Measurements from ENCODE around the gene GPR22.

GPR22 gene

DNA sequence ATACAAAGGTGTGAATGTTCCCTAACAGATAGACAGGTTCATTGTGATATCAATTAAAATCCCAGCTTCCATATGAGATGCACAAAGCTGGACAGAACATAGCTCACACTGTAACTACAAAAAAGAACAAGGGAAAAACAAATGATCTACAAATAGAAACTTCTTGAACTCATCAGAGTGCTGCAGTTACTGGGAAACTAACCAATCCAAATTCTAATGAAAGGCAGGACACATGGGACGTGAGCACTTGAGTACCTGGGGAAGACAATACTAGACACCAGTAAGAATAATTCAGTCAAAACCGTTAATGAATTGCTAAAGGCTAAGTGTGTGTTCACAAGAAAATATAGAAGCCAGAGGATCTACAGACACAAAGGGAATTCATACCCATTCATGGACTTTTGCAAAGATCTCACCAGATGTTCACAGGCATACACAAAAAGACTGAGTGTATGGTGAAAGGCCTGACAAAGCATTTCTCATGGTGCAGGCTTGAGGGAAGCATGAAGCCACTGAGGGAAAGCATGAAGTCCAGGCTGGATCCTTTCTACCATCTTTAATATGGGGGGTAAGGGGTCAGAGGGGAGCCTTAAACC lies 7.8 kb upstream of the GPR22 start:
- no peak overlapping the region for H3K4me3 ChIP-seq (ENCODE audit: low read depth, low read length)
- no peak for DNase-seq (ENCODE audit: low read depth)
- TF ChIP-seq, protein P1, sequence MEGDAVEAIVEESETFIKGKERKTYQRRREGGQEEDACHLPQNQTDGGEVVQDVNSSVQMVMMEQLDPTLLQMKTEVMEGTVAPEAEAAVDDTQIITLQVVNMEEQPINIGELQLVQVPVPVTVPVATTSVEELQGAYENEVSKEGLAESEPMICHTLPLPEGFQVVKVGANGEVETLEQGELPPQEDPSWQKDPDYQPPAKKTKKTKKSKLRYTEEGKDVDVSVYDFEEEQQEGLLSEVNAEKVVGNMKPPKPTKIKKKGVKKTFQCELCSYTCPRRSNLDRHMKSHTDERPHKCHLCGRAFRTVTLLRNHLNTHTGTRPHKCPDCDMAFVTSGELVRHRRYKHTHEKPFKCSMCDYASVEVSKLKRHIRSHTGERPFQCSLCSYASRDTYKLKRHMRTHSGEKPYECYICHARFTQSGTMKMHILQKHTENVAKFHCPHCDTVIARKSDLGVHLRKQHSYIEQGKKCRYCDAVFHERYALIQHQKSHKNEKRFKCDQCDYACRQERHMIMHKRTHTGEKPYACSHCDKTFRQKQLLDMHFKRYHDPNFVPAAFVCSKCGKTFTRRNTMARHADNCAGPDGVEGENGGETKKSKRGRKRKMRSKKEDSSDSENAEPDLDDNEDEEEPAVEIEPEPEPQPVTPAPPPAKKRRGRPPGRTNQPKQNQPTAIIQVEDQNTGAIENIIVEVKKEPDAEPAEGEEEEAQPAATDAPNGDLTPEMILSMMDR (IDR thresholded peaks at IDR 0.05; ENCODE audit: insufficient read depth, low read depth, low read length, missing control alignments), result no peak

DNA sequence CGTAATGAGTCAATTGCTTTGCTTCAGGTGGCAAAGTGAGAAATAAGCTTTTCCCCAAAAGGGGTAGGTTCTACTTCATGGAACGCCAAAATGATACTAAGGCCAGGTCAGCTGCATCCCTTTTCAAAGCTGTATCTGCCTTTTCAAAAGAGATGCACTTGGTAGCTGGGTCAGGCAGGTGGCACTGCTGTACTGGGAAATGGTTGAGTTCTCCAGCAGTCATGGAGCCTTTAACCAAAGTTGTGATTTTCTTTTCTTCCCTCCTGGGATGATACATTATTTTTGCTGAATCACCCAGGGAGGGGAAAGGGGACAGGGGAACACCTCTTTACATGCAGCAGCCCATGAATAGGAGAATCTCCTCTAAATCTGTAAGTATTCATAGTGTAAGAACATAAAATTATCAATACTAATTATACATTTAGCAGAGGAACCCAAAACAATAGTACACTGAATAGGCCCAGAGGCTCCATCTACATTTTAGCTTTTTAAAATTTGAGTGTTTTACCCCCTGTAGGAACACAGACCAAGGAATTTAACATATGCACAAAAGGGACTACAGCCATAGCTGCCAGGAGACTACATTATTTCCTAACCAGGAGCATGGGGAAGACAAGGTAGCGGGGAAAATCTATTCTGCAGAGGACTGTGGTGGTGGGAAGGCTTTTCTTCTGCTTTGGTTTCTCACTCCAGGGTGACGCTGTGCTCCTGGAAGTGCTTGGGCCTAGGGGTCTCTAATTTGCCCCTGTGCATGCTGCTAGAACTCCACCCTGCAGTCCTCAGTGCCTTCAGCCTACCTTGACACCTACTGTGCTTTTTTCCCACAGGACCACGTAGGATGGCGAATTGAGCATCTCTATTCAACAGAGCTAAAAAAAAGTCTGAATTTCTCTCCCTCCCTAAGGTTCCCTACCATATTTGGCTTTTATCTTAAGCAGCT lies 6.4 kb upstream of the GPR22 start:
- peak; percentile 57 for DNase-seq (ENCODE audit: low read depth)
- TF ChIP-seq, protein P1 (IDR thresholded peaks at IDR 0.05; ENCODE audit: insufficient read depth, low read depth, low read length, missing control alignments), result peak; percentile 74
- H3K4me3 ChIP-seq (ENCODE audit: low read depth, low read length), result no peak overlapping the region

DNA sequence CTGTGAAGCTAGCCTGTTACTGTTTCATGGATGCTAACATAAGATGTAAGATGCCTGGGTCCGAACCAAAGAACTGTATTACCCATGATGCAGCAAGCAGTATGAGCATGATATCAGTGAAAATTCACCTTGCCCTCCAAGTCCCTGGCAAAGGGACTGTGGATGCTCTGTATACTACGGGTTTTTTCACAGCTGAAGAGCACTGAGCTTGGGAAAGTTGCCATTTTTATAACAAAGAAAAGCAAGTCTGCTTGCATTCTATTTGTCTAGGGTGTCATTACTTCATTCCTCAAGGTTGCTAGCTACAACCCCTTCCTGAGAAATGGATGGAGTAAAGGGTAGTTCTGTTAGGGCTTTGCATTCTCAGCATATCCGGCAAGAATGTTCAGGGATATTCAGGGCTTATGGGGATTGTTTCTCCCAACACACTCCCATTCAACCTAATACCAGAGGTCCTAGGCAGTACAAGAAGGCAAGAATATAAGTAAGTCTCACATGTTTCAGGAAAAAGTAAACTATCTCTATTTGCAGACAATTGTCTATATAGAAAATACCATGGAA lies 5.1 kb upstream of the GPR22 start:
- no peak for DNase-seq (ENCODE audit: low read depth)
- TF ChIP-seq, protein P1 (IDR thresholded peaks at IDR 0.05; ENCODE audit: insufficient read depth, low read depth, low read length, missing control alignments), result no peak
- H3K4me3 ChIP-seq (ENCODE audit: low read depth, low read length), result no peak overlapping the region

DNA sequence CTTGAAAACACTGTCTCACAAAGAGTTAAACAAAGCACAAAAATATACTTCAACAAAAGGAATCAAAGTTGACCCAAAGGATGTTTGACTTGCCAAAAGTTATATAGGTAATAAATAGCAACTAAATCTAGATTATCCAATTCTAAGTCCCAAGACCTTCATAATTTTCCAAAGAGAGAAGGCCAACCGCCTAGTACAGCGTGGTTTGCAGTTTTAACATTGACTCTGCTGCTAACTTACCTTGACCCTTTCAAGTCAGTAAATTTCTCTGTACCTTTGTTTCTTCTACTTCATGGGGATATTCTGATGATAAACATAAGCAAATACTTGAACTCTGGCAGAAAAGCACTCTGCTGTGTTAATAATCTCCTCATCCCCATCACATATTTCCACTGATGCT lies 1.9 kb upstream of the GPR22 start:
- TF ChIP-seq, protein P1 (IDR thresholded peaks at IDR 0.05; ENCODE audit: insufficient read depth, low read depth, low read length, missing control alignments), result no peak
- H3K4me3 ChIP-seq (ENCODE audit: low read depth, low read length), result no peak overlapping the region
- no peak for DNase-seq (ENCODE audit: low read depth)

DNA sequence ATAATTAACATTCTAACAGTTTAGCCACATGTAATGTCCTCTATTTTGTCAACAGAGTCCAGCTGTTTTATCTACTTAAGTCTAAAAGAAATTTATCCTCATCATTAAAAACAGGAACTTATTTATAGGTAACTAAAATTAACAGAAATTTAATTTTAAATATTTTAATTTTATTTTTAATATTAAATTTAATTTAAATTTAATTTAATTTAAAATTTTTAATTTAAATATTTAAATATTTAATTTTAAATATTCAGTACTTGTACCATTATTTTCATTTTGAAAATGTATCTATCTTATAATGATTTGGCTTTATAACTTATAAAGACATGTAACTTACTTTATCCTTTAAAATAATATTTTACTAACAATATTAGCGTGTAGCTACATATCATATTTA lies 1.0 kb upstream of the GPR22 start:
- no peak for DNase-seq (ENCODE audit: low read depth)
- no peak overlapping the region for H3K4me3 ChIP-seq (ENCODE audit: low read depth, low read length)
- TF ChIP-seq, protein P1 (IDR thresholded peaks at IDR 0.05; ENCODE audit: insufficient read depth, low read depth, low read length, missing control alignments), result no peak

DNA sequence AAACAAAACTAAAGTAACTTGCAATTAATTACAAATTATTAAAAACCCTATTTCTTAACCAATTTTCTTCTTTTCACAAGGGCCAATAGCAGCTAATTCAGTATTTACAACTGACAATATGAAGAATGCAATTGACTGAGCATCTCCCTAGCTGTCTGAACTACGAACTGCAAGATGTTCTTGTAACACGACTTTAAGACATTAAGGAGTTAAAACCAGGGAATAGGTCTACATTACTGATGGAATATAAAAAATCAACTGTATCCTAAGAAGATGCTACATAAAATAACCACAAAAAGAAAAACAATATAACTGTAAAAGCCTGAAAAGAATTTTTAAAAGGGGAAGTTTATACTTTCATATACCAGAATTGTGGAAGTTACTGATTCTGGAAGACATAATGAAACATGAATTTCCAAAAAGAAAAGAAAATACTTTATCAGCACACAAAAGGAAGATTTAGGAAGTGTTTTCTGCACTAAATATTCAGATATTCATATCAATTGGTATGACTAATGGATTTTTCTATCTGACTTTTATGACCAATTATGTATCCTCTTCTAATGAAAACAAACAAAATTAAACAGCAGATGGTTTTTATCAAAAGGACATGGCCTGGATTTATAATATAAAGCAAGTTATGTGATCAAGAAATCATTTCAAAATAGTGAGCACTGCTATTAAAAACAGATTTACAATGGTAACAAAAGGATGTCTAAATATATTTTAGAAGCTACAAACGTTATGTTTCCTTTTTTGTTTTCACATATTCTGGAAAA lies 1.6 kb downstream of the GPR22 start:
- H3K4me3 ChIP-seq (ENCODE audit: low read depth, low read length), result no peak overlapping the region
- no peak for DNase-seq (ENCODE audit: low read depth)
- TF ChIP-seq, protein P1 (IDR thresholded peaks at IDR 0.05; ENCODE audit: insufficient read depth, low read depth, low read length, missing control alignments), result no peak

Measured in GM12865 (cell line).